HG03575 (cell line): ENCODE data around the gene C5orf58.
A peak's percentile ranks its signal among the peaks of the same experiment; 100 is the strongest.

Experiments
- ATAC-seq: cut with Tn5 transposase; IDR thresholded peaks from one replicate; pipeline ENCODE4 v1.9.1; 2021; ENCODE audit not compliant: unreplicated experiment, insufficient number of reproducible peaks, low FRiP score; ENCODE audit errors: extremely low read depth

Gene C5orf58

DNA sequence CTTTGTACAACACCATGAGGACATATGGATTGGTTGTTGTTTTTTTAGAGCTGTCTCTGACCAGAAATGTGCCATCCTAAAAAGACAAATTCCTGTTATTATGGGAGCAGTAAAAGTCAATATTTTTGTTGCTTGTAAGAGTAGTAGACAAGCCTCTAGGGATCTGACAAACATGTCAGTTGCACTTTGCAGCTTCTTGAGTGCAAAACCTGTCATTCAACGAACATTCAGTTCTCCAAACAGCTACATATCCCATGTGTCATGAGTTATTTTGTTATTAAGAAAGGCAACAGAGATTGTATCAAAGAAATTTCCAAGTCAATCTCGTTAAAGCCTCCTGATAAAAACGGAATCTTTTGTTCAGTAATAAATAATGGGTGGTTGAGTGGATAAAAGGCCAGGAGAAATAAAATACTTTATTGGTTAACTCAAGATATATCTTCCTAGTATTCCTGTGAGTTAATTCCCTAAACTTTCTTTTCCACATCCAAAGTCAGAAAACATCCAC is 18.1 kb downstream of the C5orf58 start:
- no peak for ATAC-seq

DNA sequence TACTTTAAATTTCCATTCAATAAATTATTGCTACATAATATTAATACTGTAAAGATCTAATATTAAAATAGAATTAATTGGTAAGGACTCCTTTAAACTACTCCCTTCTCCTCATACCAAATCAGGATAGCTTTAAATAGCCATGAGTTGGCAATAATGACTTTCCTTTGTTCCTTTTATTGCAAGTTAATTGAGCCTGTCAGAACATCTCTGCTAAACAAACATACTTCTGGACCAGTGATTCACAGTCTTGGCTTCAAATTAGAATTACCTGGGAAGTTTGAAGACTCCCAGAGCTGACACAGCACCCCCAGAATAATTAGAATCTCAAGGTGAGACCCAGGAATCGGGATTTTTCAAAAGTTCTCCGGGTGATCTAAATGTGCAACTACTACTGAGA is 18.7 kb downstream of the C5orf58 start:
- ATAC-seq, result no peak

DNA sequence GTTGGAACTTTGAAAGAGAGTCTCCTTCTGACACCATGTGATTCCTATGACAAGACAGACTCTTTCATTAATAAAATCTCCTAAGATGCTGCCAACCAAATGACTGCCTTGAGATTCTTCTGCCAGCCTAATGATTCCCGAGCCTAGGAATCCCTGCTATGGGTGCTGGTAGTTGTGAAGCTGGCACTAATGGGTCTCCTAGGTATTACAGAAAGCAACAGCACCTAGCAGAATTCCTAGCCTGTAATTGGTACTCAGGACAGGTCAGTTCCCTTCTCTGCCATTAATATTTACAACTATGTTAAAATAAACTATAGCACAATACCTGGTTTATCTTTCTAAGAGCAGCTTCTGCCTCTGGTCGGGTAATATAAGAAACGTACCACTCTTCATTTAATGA is 19.3 kb downstream of the C5orf58 start:
- ATAC-seq, result no peak

DNA sequence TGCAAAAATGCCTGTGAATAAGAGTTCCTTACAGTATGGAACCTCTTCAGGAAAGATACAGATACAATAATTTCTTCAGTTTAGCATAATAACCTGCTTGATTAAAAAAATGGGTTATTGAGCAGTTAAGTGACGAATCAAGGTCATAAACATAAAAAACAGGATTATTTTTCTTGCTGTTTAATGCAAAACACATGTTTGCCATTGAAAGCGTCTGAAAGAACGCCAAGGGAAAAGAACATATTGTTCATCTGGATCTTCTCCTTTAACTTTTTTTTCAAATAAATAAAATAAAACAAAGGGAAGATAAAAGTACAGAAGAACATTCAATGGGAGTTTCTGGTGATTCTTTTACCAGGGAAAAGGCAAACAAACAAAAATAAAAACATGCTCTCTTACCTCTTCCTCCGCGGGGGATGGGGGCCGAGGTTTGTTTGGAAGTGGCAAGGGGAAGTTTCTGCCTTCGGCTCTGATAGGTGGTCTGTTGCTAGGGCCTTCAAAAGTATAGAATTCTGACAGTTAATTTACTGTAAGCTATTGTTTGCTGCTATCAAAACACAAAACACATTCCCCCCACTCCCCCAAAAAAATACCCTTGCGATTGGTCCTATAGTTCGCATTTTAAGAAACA is 20.1 kb downstream of the C5orf58 start:
- ATAC-seq, result no peak

DNA sequence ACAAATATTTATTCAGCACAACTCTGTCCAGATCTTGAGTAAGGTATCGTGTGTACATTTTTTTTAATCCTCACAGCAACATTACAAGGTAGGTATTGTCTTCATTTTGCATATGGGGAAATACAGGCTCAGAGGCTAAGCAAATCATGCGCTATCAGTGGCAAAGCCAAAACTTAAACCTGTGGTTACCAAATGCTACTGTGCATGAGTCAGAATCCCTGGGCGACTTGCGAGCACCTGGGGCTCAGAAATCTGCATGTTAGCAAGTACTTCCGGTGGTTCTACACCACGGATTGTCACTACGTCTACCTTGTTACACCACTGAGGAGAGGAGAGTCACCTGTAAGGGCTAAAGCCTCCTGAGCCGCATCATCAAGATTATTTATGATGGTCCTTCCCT is 21.3 kb downstream of the C5orf58 start:
- ATAC-seq, result peak; percentile 82

DNA sequence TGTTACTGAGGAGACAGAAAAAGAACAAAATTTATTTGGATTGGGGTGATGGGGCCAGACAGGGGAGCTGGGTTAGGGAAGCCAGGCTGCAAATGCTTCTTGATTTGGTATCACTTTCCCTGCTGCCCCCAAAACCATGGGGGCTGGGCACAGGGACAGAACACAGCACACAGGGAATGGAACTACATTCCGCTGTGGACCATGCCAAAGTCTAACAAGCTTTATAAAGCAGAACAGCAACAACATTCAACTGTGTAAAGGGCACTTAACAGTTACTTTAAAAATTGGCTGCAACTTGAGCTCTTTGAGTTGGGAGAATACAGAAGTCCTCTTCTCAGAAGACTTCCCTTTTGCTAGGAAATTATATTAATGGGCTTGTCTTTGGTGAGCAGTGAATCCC is 23.8 kb downstream of the C5orf58 start:
- ATAC-seq, result no peak

DNA sequence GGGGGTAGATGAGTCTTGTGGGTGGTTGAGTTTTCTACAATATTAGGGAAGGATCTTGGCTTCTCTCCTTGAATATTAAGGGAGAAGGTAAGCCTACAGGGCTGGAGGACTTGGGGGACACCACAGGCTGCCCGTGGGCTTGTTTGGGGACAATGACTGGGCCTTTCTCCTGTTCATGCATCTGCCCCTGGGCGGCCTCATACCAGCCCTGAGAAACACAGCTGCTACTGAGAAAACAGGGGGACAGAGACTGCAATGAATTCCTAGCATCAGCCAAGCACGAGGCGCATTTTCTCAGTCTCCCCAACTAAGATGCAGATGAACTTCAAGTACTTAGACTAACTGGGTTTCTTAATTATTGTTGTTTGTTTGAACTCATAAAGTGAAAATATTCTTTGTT is 24.6 kb downstream of the C5orf58 start:
- ATAC-seq, result no peak

DNA sequence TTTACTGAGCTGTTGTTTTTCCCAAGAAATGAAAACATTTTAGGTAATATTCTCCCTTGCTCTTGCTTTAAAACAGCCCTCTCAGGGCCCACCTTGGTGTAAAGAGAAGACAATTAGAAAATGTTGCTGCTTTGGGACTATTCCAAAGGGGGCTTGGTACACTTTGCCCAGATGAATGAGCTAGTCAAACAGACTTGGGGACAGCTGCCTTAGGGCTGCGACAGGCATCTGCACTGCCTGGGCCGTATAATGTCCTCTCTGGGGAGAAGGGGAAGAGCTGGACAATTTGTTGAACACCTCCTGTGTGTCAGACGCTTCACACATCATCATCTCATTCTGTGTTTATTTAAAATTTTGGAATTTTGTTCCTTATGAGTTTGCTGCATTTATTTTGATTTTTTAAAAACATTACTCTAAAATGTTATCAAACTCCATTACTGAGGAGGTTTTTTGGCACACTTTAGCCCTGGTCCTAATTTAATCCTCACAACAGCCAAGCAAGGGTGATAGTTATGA is 28.8 kb downstream of the C5orf58 start:
- no peak for ATAC-seq

DNA sequence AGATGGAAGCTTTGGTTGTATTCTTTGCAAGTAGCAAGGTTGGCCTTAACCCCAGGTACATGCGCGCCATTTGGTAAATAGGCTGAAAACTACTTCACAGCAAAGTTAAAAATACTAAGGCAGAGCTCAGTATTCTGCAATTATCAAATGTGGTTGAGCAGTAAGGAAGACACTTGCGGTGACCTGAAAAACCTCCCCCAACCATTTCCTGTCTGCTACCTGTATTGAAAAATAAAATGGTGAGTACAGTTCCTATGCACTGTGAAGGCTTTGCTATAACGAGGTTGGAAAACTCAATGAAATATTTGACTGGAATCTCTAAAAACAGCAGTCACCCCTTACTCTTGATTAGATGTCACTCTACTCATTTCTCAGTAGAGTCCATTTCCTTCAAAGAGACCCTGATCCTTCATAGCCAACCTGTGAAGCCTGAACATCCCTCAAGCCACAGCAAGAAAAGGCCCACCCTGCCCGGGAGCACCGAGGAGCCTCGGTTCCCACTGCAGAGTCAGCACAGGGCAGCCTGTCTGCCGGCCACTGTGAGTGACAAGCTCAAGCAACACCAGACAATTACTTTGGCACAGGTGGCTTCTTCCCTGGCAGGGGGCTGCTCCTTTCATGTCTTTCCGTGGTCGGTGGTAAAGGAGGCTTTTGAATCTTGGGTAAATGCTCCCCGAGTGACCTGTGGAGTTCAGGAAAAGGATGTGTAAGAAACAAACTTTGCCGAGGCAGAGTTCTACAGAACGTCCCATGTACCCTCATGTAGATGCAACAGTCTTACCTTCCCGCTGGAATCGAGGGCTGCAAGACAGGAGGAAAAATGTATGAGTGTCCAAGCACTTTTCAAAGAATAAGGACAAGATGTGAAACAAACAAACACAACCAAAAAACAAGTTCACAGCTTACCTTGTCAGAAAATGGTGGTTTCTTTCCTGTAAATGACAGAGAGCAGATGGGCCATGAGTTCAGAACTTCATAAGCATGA is 29.6 kb downstream of the C5orf58 start:
- ATAC-seq, result no peak

DNA sequence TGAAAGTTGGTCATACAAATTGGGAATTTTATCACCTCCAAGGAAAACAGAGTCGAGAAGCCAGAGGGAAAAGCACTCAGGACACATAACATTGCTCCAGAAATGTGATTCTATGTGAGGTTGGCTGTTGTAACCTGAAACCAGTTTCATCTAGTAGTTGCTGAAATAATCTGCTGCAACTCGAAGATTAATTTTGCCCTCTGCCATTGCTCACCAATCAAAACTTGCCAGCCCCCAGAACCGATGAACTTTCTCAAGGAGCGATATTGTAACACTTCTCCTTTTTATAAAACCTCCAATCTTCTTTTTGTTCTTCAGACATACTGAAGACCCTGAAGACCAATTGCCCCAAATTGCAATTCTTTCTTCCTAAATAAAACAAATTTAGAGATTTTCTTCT is 31.1 kb downstream of the C5orf58 start:
- no peak for ATAC-seq

DNA sequence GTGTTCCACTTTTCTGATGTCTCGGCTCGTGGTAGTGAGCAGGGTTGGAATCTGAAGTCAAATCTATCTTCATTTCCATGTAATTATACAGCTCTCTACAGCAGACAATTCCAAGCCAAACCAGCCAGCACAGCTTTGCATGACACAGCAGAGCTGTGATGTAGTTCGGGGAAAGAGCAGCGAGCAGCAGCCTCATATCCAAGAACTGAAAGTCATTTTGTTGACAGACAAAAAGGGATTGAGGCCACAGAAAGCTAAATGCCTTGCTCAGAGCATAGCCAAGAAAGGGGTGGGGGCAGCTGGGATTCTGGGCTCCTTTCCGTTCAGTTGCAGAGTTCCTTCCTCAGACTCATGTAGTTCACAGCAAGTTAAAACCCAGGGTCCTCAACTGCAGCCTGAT is 32.7 kb downstream of the C5orf58 start:
- ATAC-seq, result no peak

DNA sequence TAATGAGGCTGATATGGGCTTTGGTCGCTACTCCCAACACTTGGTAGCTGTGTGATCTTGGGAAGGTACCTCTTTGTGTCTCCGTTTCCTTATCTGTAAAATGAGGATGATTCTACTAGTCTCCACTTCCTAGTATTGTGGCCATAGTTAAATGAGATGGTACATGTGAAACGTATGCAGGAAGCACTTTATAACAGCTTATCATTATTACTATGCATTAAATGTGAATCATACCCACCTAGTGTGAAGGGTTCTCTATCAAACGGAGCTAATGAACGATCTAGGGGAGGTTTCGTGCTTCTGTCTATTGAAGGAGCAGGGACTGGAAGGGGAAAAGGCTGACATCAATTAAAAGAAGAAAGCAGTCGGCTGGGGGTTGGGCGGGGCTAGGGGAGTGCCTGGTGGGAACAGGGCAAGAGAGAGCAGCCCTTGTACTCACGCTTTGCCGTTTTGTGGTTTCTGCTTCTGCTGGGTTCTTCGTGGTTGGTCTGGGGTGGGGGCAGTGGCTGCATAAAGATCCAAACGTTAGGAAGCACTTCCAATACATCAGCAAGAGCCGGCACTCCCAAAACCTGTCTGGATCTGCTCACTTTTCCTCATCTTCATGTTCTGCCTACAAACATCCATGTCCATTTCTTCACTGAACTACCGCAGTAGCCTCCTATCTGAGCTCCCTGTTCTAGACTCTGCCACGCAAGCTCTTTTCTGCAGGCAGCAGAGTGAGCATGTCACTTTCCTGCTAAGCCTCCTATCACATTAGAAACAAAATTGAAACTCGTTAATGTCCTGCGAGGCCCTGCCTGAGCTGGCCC is 34.0 kb downstream of the C5orf58 start:
- no peak for ATAC-seq

DNA sequence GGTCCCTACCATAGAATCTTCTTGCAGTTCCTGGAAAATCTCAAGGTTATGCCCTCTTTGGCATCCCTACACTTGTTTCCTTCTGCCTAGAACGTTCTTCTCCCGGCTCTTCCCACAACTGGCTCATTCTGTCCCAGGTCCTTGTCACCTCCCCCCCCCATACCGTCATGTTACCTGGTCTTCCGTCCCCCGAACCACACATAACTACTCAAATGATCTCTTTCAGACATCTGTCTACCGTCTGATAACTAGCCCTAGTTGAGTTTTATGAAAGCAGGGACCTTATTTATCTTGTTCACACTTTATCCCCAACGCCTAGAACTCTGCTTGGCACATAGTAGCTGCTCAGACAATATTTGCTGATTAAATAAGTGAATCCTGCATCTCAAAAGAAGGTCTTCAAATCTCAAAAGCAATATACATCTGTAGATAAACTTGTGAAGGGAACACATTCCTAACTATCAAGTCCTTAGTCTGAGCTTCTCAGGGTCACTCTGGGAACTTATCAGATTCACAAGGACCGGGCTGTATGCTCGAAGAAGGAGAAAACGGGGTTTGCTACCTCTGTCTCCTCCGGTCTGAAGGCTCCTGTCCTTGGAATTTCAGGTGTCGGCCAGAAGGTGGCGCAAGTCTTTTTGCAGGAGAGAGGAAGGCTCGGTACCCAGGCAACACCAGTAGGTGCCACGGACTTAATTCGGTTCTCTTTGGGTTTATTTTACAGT is 34.8 kb downstream of the C5orf58 start:
- no peak for ATAC-seq

DNA sequence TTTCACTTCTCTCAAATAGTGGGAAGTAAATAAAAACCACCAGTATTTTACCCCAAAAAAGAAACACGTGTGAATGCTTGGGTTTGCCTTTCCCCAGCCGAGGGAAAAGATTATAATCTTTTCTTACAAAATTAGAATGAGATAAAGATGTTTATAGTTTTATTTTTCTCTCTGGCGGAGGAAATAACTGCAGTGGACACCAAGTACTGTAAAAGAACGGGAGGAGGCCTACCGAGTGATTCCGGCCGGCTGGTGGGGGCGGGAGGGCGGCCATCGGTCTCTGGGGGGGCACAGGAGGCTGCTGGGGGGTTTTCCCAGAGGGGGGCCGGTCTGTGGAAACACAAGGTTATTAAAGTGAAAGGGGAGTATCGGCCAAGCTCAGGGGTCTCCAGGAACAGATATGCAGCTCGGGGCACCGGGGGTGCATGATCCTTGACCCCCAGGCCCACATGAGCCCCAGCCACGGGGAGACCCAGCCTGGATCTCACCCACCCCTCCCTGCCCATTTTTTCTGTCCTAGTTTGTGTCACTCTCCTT is 35.4 kb downstream of the C5orf58 start:
- ATAC-seq, result no peak

DNA sequence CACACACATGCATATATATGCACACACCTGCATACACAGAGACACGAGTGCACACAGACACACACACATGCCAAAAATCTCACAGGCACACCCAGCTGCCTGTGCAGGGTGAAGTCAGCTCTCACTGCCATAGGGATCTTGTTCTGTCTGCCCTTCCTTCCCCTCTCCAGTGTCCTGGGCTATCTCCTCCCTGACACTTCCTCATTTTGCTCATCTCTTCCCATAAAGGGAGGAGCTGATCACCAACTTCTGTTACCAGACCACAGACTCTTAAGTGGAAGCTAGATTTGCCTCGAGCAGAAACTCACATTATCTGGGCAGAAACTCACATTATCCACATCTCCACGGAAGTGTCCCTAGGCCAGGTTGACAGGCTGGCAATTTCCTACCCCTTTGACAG is 36.1 kb downstream of the C5orf58 start:
- ATAC-seq, result no peak

DNA sequence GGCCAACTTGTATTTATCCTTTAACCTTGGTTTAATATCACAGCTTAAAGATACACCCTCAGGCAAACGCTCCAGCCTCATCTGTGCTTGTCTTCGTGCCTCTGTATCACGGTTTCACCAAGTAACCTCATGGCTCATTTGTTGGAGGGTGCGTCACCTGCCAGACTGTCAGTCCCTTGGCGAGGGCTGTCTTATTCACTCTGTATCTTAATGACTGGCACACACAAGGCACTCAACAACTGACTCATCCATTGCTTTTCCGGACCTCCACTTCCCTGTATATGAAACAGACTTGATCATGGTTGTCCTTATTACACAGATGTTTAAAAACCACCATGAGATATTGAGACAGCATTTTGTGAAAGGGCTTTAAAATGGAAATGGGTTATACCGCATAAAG is 36.8 kb downstream of the C5orf58 start:
- no peak for ATAC-seq

DNA sequence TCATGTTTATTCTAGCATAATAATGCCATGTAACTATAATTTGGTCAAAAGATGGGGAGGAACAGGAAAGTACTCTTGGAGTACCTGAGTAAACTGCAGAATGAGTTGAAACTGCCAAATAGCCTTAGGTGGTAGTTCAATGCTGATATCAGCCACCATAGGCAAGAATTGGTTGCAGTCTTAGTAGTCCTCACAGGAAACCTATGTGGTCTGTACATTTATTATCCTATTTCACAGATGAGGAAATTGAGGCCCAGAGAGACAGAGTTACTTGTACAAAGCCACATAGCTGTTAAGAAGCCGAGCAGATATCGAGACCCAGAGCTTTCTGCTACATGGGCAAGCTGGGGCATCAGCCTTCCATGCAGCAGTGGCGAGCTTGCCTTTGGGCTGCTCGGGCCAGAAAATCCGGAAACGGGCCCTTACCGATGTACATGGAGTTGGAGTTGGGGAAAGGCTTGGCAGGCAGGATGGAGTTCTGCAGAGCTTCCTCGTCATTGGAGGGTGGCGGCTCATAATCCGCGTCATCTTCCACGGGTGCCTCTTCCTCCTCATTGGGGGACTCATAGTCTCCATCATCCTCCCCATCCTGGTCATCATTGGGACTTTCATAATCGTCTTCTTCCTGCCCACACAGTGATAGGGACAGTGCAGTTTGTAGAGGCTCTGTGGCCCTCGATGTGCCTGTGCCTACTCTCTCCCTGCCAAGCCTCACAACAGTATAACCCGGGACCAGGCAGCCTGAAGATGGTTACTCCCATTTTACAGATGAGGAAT is 37.7 kb downstream of the C5orf58 start:
- ATAC-seq, result no peak
